HG03354 (cell line): ENCODE measurements around the gene PCDHGB2.
A peak's percentile ranks its signal among the peaks of the same experiment; 100 is the strongest.
"Not testable (repeated sequence)": the region's sequence is repeated elsewhere in the genome, so short reads cannot be mapped to it uniquely, and the experiment has no call there.

Experiments used
- ATAC-seq: cut with Tn5 transposase; IDR thresholded peaks from one replicate; pipeline ENCODE4 v1.9.1; 2021; ENCODE audit warnings: mild to moderate bottlenecking; ENCODE audit not compliant: unreplicated experiment, poor library complexity, severe bottlenecking

Gene PCDHGB2

DNA sequence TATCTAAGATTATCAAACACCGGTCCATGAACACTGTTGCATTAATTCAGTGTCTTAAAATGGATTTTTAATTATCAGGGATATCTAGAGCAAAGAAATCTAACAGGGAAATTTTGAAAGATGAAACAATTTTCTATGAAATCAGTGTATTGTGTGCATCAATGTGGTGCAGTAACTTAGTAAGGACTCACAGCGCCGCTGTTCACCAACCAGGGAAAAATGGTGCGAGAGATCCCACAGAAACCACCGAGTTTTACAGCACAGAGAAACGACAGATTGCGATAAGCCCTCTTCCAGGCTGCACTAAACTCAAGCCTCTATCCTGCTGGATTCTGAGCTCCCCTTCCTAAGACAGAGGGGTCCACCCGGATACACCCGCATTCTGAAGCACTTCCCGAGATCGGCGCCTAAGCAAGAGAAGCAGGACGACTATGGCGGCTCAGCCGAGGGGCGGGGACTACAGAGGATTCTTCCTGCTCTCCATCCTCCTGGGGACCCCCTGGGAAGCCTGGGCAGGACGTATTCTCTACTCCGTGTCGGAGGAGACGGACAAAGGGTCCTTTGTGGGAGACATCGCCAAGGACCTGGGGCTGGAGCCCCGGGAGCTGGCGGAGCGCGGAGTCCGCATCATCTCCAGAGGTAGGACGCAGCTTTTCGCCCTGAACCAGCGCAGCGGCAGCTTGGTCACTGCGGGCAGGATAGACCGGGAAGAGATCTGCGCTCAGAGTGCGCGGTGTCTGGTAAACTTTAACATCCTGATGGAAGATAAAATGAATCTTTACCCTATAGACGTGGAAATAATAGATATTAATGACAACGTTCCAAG lies 22.9 kb downstream of the PCDHGB2 start, which contains the start of gene PCDHGA7:
TSS of gene PCDHGA7 (plus strand) at position 274 of the 826 bp plus-strand sequence. CDS start at position 432, 158 bp downstream.
- no peak for ATAC-seq

DNA sequence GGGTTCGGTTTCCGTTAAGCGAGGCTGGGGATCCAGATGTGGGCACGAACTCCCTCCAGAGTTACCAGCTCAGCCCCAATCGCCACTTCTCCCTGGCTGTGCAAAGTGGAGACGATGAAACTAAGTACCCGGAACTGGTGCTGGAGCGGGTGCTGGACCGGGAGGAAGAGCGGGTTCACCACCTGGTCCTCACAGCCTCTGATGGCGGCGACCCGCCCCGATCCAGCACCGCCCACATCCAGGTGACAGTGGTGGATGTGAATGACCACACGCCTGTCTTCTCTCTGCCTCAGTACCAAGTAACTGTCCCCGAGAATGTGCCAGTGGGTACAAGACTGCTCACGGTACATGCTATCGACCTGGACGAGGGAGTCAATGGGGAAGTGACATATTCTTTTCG lies 23.6 kb downstream of the PCDHGB2 start:
- no peak for ATAC-seq

DNA sequence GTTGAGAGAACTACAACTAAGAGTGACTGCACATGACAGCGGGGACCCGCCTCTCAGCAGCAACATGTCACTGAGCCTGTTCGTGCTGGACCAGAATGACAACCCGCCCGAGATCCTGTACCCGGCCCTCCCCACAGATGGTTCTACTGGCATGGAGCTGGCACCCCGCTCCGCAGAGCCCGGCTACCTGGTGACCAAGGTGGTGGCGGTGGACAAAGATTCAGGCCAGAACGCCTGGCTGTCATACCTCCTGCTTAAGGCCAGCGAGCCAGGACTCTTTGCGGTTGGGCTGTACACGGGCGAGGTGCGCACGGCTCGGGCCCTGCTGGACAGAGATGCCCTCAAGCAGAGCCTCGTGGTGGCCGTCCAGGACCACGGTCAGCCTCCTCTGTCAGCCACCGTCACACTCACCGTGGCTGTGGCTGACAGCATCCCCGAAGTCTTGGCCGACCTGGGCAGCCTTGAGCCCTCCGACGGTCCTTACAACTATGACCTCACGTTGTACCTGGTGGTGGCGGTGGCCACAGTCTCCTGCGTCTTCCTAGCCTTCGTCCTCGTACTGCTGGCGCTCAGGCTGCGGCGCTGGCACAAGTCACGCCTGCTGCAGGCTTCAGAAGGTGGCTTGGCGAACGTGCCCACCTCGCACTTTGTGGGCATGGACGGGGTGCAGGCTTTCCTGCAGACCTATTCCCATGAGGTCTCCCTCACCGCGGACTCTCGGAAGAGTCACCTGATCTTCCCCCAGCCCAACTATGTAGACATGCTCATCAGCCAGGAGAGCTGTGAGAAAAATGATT lies 24.9 kb downstream of the PCDHGB2 start:
- ATAC-seq = no peak

DNA sequence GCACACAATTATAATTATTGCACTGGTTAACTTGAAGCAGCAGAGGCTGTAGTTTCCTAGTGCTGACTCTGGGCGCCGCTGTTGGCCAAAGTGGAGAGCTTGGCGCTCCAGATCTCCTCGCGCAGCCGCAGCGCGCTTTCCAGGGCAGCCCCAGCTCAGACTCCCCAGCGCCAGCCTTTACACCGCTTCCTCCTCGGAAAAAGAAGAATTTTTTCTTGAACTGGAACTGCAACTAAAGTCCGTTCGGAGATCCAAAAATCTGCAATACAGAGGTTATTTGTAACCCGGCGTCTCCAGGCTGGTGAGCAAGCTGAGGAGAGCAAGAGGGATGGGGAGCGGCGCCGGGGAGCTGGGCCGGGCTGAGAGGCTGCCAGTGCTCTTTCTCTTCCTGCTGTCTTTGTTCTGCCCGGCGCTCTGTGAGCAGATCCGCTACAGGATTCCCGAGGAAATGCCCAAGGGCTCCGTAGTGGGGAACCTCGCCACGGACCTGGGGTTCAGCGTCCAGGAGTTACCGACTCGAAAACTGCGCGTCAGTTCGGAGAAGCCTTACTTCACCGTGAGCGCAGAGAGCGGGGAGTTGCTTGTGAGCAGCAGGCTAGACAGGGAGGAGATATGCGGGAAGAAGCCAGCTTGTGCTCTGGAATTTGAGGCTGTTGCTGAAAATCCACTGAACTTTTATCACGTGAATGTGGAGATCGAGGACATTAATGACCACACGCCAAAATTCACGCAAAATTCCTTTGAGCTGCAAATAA lies 27.9 kb downstream of the PCDHGB2 start, which contains the start of gene PCDHGB4:
TSS of gene PCDHGB4 (plus strand) at position 142 of the 755 bp plus-strand sequence. CDS start at position 329, 187 bp downstream.
- ATAC-seq = peak; percentile 98

DNA sequence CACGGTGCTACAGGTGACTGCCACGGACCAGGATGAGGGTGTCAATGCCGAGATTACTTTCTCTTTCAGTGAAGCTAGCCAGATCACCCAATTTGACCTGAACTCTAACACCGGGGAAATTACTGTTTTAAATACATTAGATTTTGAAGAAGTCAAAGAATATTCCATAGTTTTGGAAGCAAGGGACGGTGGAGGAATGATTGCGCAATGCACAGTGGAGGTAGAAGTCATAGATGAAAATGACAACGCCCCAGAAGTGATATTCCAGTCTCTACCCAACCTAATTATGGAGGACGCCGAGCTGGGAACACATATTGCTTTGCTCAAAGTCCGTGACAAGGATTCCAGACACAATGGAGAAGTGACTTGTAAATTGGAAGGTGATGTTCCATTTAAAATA lies 28.9 kb downstream of the PCDHGB2 start:
- ATAC-seq = no peak

DNA sequence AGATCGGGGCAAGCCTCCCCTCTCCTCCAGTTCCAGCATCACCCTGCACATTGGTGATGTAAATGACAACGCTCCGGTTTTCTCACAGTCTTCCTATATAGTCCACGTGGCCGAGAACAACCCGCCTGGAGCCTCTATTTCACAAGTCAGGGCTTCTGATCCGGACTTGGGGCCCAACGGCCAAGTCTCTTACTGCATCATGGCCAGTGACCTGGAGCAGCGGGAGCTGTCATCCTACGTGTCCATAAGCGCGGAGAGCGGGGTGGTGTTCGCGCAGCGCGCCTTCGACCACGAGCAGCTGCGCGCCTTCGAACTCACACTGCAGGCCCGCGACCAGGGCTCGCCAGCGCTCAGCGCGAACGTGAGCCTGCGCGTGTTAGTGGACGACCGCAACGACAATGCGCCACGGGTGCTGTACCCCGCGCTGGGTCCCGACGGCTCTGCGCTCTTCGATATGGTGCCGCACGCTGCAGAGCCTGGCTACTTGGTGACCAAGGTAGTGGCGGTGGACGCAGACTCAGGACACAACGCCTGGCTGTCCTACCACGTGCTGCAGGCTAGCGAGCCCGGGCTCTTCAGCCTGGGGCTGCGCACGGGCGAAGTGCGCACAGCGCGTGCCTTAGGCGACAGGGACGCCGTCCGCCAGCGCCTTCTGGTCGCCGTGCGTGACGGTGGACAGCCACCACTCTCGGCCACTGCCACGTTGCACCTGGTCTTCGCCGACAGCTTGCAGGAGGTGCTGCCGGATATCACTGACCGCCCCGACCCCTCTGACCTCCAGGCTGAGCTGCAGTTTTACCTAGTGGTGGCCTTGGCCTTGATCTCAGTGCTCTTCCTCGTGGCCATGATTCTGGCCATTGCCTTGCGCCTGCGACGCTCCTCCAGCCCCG lies 29.6 kb downstream of the PCDHGB2 start:
- no peak for ATAC-seq

DNA sequence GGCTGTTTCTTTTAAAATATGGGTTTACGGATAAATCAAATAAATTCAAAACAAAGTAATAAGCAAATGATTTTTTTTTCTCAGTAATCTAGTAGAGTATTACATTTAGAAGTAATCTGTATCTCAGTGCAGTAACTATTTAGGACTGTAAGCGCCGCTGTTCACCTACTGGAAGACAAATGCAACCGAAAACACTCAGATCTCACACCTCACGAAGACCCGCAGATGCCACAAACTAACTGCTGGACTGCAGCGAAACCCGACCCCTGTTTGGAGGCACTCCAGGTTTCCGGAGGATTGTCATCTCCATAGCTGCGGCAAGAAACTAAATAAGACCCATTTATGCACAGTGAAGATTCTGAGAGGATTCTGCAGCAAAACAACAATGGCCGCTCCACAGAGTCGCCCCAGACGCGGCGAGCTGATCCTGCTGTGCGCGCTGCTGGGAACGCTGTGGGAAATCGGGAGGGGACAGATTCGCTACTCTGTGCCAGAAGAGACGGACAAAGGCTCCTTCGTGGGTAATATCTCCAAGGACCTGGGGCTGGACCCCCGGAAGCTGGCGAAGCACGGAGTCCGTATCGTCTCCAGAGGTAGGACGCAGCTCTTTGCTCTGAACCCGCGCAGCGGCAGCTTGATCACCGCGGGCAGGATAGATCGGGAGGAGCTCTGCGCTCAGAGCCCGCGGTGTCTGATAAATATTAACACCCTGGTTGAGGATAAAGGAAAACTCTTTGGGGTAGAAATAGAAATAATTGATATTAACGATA lies 32.8 kb downstream of the PCDHGB2 start, which contains the start of gene PCDHGA8:
TSS of gene PCDHGA8 (plus strand) at position 205 of the 770 bp plus-strand sequence. CDS start at position 386, 181 bp downstream.
- ATAC-seq = no peak

DNA sequence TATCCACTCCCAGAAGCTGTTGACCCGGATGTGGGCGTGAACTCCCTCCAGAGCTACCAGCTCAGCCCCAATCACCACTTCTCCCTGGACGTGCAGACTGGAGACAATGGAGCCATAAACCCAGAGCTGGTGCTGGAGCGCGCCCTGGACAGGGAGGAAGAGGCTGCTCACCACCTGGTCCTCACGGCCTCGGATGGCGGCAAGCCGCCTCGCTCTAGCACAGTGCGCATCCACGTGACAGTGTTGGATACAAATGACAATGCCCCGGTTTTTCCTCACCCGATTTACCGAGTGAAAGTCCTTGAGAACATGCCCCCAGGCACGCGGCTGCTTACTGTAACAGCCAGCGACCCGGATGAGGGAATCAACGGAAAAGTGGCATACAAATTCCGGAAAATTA lies 33.5 kb downstream of the PCDHGB2 start:
- no peak for ATAC-seq

DNA sequence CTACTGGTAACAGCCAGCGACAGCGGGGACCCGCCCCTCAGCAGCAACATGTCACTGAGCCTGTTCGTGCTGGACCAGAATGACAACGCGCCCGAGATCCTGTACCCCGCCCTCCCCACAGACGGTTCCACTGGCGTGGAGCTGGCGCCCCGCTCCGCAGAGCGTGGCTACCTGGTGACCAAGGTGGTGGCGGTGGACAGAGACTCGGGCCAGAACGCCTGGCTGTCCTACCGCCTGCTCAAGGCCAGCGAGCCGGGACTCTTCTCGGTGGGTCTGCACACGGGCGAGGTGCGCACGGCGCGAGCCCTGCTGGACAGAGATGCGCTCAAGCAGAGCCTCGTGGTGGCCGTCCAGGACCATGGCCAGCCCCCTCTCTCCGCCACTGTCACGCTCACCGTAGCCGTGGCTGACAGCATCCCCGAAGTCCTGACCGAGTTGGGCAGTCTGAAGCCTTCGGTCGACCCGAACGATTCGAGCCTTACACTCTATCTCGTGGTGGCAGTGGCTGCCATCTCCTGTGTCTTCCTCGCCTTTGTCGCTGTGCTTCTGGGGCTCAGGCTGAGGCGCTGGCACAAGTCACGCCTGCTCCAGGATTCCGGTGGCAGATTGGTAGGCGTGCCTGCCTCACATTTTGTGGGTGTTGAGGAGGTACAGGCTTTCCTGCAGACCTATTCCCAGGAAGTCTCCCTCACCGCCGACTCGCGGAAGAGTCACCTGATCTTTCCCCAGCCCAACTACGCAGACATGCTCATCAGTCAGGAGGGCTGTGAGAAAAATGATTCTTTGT lies 34.8 kb downstream of the PCDHGB2 start:
- not testable (repeated sequence) for ATAC-seq

DNA sequence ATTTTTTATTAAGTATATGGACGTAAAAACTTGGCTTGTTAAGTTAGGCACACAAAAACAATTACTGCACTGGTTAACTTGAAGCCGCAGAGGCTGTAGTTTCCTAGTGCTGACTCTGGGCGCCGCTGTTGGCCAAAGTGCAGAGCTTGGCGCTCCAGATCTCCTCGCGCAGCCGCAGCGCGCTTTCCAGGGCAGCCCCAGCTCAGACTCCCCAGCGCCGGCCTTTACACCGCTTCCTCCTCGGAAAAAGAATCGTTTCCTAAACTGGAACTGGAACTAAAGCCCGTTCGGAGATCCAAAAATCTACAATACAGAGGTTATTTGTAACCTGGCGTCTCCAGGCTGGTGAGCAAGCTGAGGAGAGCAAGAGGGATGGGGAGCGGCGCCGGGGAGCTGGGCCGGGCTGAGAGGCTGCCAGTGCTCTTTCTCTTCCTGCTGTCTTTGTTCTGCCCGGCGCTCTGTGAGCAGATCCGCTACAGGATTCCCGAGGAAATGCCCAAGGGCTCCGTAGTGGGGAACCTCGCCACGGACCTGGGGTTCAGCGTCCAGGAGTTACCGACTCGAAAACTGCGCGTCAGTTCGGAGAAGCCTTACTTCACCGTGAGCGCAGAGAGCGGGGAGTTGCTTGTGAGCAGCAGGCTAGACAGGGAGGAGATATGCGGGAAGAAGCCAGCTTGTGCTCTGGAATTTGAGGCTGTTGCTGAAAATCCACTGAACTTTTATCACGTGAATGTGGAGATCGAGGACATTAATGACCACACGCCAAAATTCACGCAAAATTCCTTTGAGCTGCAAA lies 38.2 kb downstream of the PCDHGB2 start, which contains the start of gene PCDHGB5:
TSS of gene PCDHGB5 (plus strand) at position 192 of the 796 bp plus-strand sequence. CDS start at position 373, 181 bp downstream.
- ATAC-seq = peak; percentile 93

DNA sequence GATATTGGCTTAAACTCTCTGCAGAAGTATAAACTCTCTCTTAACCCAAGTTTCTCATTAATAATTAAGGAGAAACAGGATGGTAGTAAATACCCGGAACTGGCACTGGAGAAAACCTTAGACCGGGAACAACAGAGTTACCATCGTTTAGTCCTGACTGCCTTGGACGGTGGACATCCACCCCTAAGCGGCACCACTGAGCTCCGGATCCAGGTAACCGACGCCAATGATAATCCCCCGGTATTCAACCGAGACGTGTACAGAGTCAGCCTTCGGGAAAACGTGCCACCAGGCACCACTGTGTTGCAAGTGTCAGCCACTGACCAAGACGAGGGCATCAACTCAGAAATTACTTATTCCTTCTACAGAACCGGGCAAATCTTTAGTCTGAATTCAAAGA lies 38.8 kb downstream of the PCDHGB2 start:
- no peak for ATAC-seq

DNA sequence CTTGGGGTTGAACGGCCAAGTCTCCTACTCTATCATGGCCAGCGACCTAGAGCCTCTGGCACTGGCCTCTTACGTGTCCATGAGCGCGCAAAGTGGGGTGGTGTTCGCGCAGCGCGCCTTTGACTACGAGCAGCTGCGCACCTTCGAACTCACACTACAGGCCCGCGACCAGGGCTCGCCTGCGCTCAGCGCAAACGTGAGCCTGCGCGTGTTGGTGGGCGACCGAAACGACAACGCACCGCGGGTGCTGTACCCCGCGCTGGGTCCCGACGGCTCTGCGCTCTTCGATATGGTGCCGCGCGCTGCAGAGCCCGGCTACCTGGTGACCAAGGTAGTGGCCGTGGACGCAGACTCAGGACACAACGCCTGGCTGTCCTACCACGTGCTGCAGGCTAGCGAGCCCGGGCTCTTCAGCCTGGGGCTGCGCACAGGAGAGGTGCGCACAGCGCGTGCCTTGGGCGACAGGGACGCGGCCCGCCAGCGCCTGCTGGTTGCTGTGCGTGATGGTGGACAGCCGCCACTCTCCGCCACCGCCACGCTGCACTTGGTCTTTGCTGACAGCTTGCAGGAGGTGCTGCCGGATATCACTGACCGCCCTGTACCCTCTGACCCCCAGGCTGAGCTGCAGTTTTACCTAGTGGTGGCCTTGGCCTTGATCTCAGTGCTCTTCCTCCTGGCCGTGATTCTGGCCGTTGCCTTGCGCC lies 39.9 kb downstream of the PCDHGB2 start:
- no peak for ATAC-seq

DNA sequence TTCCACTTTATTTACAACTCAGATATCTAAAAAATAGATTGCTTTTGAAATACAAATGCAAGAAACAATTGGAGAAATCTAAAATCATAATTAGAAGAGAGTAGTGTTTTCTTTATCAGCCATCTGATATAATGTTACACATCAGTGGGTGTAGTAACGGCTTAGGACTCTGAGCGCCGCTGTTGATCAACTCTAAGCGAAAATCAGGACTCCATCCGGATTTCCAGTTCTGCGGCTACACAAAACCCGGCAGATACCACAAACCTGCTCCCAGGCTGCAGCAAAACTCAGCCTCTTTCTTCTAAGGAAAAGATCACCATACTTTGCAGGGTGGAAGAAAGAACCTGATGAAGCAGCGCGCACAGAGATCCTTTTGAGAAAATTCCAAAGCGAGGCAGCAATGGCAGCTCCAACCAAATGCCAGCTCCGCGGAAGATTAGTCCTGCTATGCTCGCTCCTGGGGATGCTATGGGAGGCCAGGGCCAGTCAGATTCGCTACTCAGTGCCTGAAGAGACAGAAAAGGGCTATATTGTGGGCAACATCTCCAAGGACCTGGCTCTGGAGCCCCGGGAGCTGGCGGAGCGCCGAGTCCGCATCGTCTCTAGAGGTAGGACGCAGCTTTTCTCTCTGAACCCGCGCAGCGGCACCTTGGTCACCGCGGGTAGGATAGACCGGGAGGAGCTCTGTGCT lies 42.9 kb downstream of the PCDHGB2 start, which contains the start of gene PCDHGA9:
TSS of gene PCDHGA9 (plus strand) at position 226 of the 691 bp plus-strand sequence. CDS start at position 401, 175 bp downstream.
- no peak for ATAC-seq

DNA sequence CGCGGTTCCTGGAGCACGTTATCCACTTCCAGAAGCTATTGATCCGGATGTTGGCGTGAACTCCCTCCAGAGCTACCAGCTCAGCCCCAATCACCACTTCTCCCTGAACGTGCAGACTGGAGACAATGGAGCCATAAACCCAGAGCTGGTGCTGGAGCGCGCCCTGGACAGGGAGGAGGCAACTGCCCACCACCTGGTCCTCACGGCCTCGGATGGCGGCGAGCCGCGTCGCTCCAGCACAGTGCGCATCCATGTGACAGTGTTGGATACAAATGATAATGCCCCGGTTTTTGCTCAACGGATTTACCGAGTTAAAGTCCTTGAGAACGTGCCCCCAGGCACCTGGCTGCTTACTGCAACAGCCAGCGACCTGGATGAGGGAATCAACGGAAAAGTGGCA lies 43.6 kb downstream of the PCDHGB2 start:
- ATAC-seq = no peak

DNA sequence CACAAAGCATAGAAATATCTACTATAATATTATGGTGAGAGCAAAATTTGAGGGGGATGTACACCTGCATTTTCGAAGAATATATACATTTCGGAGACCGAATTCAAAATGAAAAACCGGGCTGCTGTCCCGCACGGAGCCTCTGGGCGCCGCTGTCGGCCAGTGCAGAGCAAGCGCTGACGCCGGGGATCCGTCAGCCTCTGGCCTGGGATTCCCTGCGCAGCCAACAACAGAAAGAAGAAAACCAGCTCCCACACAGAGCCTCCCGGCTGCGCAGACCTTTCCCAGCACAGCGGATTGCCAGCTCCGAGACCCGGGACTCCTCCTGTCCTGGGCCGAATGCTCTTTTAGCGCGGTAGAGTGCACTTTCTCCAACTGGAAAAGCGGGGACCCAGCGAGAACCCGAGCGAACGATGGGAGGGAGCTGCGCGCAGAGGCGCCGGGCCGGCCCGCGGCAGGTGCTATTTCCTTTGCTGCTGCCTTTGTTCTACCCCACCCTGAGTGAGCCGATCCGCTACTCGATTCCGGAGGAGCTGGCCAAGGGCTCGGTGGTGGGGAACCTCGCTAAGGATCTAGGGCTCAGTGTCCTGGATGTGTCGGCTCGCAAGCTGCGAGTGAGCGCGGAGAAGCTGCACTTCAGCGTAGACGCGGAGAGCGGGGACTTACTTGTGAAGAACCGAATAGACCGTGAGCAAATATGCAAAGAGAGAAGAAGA lies 48.2 kb downstream of the PCDHGB2 start, which contains the start of gene PCDHGB6:
TSS of gene PCDHGB6 (plus strand) at position 232 of the 716 bp plus-strand sequence. CDS start at position 414, 182 bp downstream.
- peak; percentile 81 for ATAC-seq
